Measurements from ENCODE around the gene CDCA7L. TPM values are rescaled to one million over a fixed set of nuclear protein-coding genes. Genes with fewer than 3 reads are reported as not detected.

Gene CDCA7L
- total RNA-seq, 1 experiment from 2014 or later = 107 TPM

GRCh38 chr7:21903020-21903786 is 42.5 kb downstream of the CDCA7L start:
- RAD21 ChIA-PET (ENCODE audit: low non-redundant PET in 1 of 2, low total read pairs in 2 of 2, uncharacterized antibody in 2 of 2, unreplicated experiment in 2 of 2) = no interaction called here
- Histone ChIP-seq H3K27me3 (ENCODE audit: insufficient read depth, low read length) (no peaks in the 10 kb centered on the region), H3K4me1 (ENCODE audit: control insufficient read depth in 1 of 2, insufficient read depth in 2 of 2, low read length in 2 of 2) (peaks cover 4 to 11% of the 10 kb centered on the region in 2 experiments; a peak in 2 of 4 replicates), H3K9me3 (ENCODE audit: control insufficient read depth in 1 of 2, insufficient read depth in 1 of 2, low read depth in 1 of 2, low read length in 2 of 2) (no peaks in the 10 kb centered on the region), H3K79me2 (ENCODE audit: insufficient read depth, low read length) (no peaks in the 10 kb centered on the region), H2AFZ (ENCODE audit: low read depth, low read length, poor library complexity, severe bottlenecking) (no peak overlapping the region), H3K27ac (ENCODE audit: low read depth, low read length) (no peak overlapping the region), H3K4me2 (ENCODE audit: low read length) (no peak overlapping the region), H3K36me3 (ENCODE audit: control insufficient read depth in 1 of 2, insufficient read depth in 2 of 2, low read length in 2 of 2) (peaks cover 62 to 68% of the 10 kb centered on the region in 2 experiments), H3K4me3 (replicated peaks in 1 of 2; ENCODE audit: low read depth in 1 of 2, low read length in 2 of 2) (no peak overlapping the region), H4K20me1 (ENCODE audit: insufficient read depth) (0 out of 2 replicates have a peak, but pooled peaks cover 4% of the 10 kb centered on the region), H3K9me2 (ENCODE audit: insufficient read depth) (no peaks in the 10 kb centered on the region), H3K9ac (ENCODE audit: low read length) (no peak overlapping the region)
- no TSS peak for BruUV-seq (replicated peaks)
- TF ChIP-seq POLR2A (IDR thresholded peaks at IDR 0.05; ENCODE audit: borderline replicate concordance, extremely low read depth, insufficient read depth, insufficient read length) = no peak
- TF ChIP-seq CBX3 (IDR thresholded peaks at IDR 0.05; ENCODE audit: low read depth) = no peak
- TF ChIP-seq EZH2phosphoT487 (IDR thresholded peaks at IDR 0.05; ENCODE audit: borderline replicate concordance) = no peak
- no peak for TF ChIP-seq YY1 (IDR thresholded peaks at IDR 0.05; ENCODE audit: extremely low read depth, insufficient replicate concordance, low read depth, low read length)
- no peak for TF ChIP-seq REST (IDR thresholded peaks at IDR 0.05; ENCODE audit: low read depth)
- no peak for TF ChIP-seq MAX (IDR thresholded peaks at IDR 0.05)
- no peak for TF ChIP-seq SP1 (IDR thresholded peaks at IDR 0.05; ENCODE audit: low read depth)
- DNase-seq (ENCODE audit: low read depth, low spot score) (no peak), ATAC-seq (no peak)
- POLR2A ChIA-PET = no interaction called here
- CTCF ChIA-PET = no interaction called here
- intact Hi-C loops (cut with micrococcal nuclease) = no loop called here
